ENCODE data around the gene FASTK. TPM values are rescaled to one million over a fixed set of nuclear protein-coding genes. Genes with fewer than 3 reads are reported as not detected.

The FASTK gene
- total RNA-seq, 2 donors from 2014 or later, result 64.0 to 71.0 TPM

DNA sequence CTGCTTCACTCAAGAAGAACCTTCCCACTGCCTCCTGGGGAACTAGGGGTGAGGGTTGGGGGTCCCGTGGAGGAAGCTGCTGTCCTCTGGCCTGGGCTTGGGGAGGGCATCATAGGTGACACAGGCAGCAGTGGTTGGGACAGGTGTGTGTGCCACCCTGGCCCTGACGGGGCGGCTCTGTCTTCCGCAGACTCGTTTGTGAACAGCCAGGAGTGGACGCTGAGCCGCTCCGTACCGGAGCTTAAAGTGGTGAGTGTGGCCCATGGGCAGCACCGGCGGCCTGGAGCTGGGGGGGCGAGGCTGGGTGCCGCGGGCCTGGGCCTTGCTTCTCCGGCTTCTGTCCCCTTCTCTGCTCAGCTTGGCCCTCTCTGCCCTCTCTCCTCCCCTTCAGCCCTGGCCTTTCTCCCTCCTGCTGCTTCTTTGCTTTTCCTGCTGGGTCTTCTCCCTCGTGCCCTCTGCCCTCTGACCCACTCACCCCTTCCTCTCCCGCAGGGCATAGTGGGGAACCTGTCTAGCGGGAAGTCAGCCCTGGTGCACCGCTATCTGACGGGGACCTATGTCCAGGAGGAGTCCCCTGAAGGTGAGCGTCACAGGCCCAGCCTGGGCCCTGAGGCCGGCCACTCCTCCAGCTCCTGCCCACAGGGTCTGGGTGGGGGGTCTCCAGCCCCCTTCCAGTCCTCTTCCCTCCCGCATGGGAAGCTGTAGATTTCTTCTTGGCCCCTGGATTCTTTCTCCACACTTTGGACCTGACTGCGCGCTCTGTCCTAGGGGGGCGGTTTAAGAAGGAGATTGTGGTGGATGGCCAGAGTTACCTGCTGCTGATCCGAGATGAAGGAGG is 36.2 kb upstream of the FASTK start:
- Histone ChIP-seq H3K27me3 (ENCODE audit: control insufficient read depth, insufficient read depth, low read length, poor library complexity, severe bottlenecking) (no peaks in the 10 kb centered on the region), H3K4me3 (ENCODE audit: low read length) (no peak overlapping the region), H3K9me3 (ENCODE audit: control insufficient read depth, low read length) (no peaks in the 10 kb centered on the region), H3K27ac (ENCODE audit: low read depth, low read length) (no peak overlapping the region), H3K9ac (ENCODE audit: extremely low read depth, low read length, poor library complexity, severe bottlenecking) (no peak overlapping the region), H3K4me1 (ENCODE audit: control insufficient read depth, insufficient read depth, low read length) (peaks cover 23% of the 10 kb centered on the region), H3K36me3 (ENCODE audit: control insufficient read depth, insufficient read depth, low read length) (peaks cover 29% of the 10 kb centered on the region)
- no peaks in the 10 kb centered on the region for H3K27me3 Mint-ChIP-seq (ENCODE audit: insufficient read depth)
- peaks cover 34% of the 10 kb centered on the region for H3K36me3 Mint-ChIP-seq (ENCODE audit: low read depth)
- H3K9me3 Mint-ChIP-seq, result no peaks in the 10 kb centered on the region
- H3K27ac Mint-ChIP-seq, result no peak overlapping the region
- DNase-seq, result no peak
- no peak overlapping the region for H3K4me3 Mint-ChIP-seq
- H3K4me1 Mint-ChIP-seq, result peaks cover 21% of the 10 kb centered on the region
- 92 to 96% methylated on average over 15 to 27 of the region's 27 CpGs for WGBS, 2 experiments (ENCODE audit: insufficient coverage in 1 of 2, insufficient read length in 1 of 2)
- no peak for TF ChIP-seq CTCF (conservative IDR thresholded peaks at IDR 0.05)

- no peak overlapping the region for H3K9ac ChIP-seq (ENCODE audit: extremely low read depth, low read length, poor library complexity, severe bottlenecking)
- no peaks in the 10 kb centered on the region for H3K27me3 ChIP-seq (ENCODE audit: control insufficient read depth, insufficient read depth, low read length, poor library complexity, severe bottlenecking)
- Mint-ChIP-seq H3K36me3 (ENCODE audit: low read depth) (peaks cover 25% of the 10 kb centered on the region), H3K27me3 (ENCODE audit: insufficient read depth) (no peaks in the 10 kb centered on the region), H3K4me3 (peak overlapping the region; percentile 61), H3K4me1 (peaks cover 27% of the 10 kb centered on the region), H3K9me3 (no peaks in the 10 kb centered on the region), H3K27ac (peak overlapping the region; percentile 82)
- no peaks in the 10 kb centered on the region for H3K9me3 ChIP-seq (ENCODE audit: control insufficient read depth, low read length)
- no peak for DNase-seq
- peak overlapping the region; percentile 56 for H3K4me3 ChIP-seq (ENCODE audit: low read length)
- H3K36me3 ChIP-seq (ENCODE audit: control insufficient read depth, insufficient read depth, low read length), result peaks cover 29% of the 10 kb centered on the region
- 75 to 81% methylated on average over 8 to 14 of the region's 14 CpGs for WGBS, 2 experiments (ENCODE audit: insufficient coverage in 1 of 2, insufficient read length in 1 of 2)
- H3K4me1 ChIP-seq (ENCODE audit: control insufficient read depth, insufficient read depth, low read length), result peaks cover 31% of the 10 kb centered on the region
- TF ChIP-seq CTCF (conservative IDR thresholded peaks at IDR 0.05), result no peak
- no peak overlapping the region for H3K27ac ChIP-seq (ENCODE audit: low read depth, low read length)
These were observed 35.3 kb upstream of the FASTK start for GRCh38 chr7:151115836-151116418.

DNA sequence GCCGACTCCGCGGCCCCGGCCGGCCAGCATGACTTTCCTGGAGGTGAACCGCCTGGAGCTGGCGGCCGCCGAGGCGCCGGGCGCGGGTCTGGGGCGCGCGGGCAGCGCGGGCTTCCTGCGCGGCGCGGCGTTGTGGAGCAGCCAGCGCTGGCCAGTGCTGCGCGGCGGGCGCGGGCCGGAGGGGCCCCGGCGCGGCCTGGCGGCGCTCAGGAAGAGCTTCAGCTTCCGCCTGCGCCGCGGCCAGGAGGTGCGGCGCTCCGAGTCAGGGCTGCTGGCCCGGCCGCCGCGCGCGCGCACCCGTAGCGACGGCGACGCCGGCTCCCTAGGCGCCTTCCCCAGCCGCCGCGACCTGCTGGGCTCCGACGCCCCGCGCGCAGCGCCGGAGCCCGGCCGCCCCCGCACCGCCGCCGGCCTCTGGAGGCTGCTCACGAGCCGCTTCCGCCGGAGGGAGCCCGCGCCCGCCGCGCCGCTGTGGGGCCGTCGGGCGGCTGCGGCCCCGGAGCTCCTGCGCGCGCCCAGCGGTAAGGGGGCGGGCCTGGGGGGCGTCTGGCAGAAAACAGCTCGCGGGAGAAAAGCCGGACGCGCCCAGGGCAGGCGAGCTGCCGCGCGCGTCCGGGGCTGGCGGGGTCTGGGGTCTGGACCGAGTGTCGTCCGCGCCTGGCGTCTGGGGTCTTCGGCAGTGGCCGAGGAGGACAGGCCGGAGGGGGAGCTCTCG is 34.7 kb upstream of the FASTK start:
- H3K36me3 Mint-ChIP-seq (ENCODE audit: low read depth), result peaks cover 19% of the 10 kb centered on the region
- Histone ChIP-seq H3K27ac (ENCODE audit: low read depth, low read length) (no peak overlapping the region), H3K36me3 (ENCODE audit: control insufficient read depth, insufficient read depth, low read length) (peaks cover 26% of the 10 kb centered on the region), H3K4me3 (ENCODE audit: low read length) (peak overlapping the region; percentile 56), H3K9ac (ENCODE audit: extremely low read depth, low read length, poor library complexity, severe bottlenecking) (no peak overlapping the region), H3K27me3 (ENCODE audit: control insufficient read depth, insufficient read depth, low read length, poor library complexity, severe bottlenecking) (no peaks in the 10 kb centered on the region), H3K9me3 (ENCODE audit: control insufficient read depth, low read length) (no peaks in the 10 kb centered on the region), H3K4me1 (ENCODE audit: control insufficient read depth, insufficient read depth, low read length) (peaks cover 31% of the 10 kb centered on the region)
- TF ChIP-seq CTCF (conservative IDR thresholded peaks at IDR 0.05), result peak; percentile 48
- no peaks in the 10 kb centered on the region for H3K27me3 Mint-ChIP-seq (ENCODE audit: insufficient read depth)
- DNase-seq, result peak; percentile 78
- peaks cover 27% of the 10 kb centered on the region for H3K4me1 Mint-ChIP-seq
- H3K27ac Mint-ChIP-seq, result no peak overlapping the region
- H3K4me3 Mint-ChIP-seq, result peak overlapping the region; percentile 61
- no peaks in the 10 kb centered on the region for H3K9me3 Mint-ChIP-seq
- 5% methylated on average over 18 to 114 of the region's 114 CpGs for WGBS, 2 experiments (ENCODE audit: insufficient coverage in 1 of 2, insufficient read length in 1 of 2)
